Amniotic stem cell (primary cell): ENCODE results near the gene DLGAP4.

Experiments
- DNase-seq: peaks from one replicate; lab custom pipeline; 2025; lab: John Stamatoyannopoulos, UW

DLGAP4 gene

GRCh38 chr20:36411861-36412454 lies 105.8 kb downstream of the DLGAP4 start:
- no peak for DNase-seq

- no peak for DNase-seq
Observed at GRCh38 chr20:36415475-36416002, 109.4 kb downstream of the DLGAP4 start.

DNA sequence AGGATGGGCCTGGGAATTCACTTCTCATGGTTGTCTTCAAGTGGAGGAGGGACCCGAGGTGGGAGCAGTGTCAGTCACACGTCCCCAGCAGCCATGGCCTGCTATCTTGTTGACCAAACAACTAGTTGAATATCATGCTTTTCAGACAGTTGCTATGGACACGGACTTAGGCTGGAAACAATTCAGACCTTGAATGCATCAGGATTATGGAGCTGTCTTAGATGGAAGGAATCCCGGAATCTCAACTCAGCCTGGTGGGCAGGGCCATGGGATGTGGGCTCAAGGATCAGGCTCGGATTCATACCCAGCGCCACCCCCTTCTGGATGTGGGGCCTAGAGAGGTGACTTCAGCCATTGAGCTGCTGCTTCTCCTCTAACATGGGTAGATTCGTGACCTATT lies 112.6 kb downstream of the DLGAP4 start:
- no peak for DNase-seq

GRCh38 chr20:36421641-36422040 lies 115.5 kb downstream of the DLGAP4 start:
- DNase-seq: no peak

- DNase-seq: no peak
Observed at GRCh38 chr20:36424314-36424713, 118.2 kb downstream of the DLGAP4 start.

- DNase-seq: no peak
Observed at GRCh38 chr20:36425166-36425565, 119.0 kb downstream of the DLGAP4 start.

DNA sequence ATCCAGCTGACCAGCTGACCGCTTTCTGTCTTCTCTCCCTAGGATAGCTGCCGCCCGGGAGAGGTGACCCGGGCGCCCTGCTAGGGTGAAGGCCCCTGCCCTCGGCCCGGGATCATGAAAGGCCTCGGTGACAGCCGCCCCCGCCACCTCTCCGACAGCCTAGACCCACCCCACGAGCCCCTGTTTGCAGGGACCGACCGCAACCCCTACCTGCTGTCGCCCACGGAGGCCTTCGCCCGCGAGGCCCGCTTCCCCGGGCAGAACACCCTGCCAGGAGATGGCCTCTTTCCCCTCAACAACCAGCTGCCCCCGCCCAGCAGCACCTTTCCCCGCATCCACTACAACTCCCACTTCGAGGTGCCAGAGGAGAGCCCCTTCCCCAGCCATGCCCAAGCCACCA lies 125.5 kb downstream of the DLGAP4 start:
- no peak for DNase-seq

- DNase-seq: no peak
Observed at GRCh38 chr20:36432096-36432495, 126.0 kb downstream of the DLGAP4 start.

DNA sequence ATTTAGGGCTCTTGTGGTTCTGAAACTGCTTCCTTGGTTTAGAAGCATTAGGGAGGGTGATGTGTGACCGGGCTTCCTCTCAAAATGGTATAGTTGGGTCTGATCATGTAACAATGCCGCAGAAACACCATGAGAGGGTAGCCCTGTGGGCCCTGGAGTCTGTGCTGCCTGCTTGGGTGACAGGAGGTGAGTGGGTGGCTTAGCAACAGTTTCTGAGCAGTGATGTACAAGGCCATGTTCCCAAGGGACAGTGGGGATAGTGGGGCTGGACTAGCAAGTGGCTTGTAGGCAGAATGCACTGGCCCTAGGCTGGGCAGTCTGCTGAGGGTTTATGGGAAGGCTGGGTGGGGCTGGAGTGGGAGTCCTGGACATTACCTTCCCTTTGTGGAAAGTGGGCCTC lies 128.2 kb downstream of the DLGAP4 start:
- DNase-seq: no peak

- DNase-seq: no peak
Observed at GRCh38 chr20:36435124-36435523, 129.0 kb downstream of the DLGAP4 start.

- DNase-seq: no peak
Observed at GRCh38 chr20:36435592-36436541, 129.7 kb downstream of the DLGAP4 start.

- no peak for DNase-seq
Observed at GRCh38 chr20:36439040-36439730, 133.0 kb downstream of the DLGAP4 start.

GRCh38 chr20:36439731-36440072 lies 133.6 kb downstream of the DLGAP4 start:
- DNase-seq: no peak

- no peak for DNase-seq
Observed at GRCh38 chr20:36440370-36441026, 134.4 kb downstream of the DLGAP4 start.

GRCh38 chr20:36441027-36441414 lies 134.9 kb downstream of the DLGAP4 start:
- DNase-seq: no peak

- DNase-seq: no peak
Observed at GRCh38 chr20:36441416-36441815, 135.3 kb downstream of the DLGAP4 start.

GRCh38 chr20:36445847-36446246 lies 139.7 kb downstream of the DLGAP4 start:
- no peak for DNase-seq

DNA sequence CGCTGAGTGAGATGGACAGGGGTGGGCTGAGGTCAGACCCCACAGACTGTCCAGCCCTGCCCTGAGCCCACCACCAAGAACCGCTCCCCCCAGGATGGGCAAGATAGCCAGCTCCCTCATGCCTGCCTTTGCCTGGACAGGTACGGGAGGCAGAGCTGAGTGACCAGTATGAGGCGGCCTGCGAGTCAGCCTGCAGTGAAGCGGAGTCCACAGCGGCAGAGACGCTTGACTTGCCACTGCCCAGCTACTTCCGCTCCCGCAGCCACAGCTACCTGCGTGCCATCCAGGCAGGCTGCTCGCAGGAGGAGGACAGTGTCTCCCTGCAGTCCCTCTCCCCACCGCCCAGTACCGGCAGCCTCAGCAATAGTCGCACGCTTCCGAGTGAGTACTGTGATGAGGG lies 140.4 kb downstream of the DLGAP4 start:
- DNase-seq: no peak

DNA sequence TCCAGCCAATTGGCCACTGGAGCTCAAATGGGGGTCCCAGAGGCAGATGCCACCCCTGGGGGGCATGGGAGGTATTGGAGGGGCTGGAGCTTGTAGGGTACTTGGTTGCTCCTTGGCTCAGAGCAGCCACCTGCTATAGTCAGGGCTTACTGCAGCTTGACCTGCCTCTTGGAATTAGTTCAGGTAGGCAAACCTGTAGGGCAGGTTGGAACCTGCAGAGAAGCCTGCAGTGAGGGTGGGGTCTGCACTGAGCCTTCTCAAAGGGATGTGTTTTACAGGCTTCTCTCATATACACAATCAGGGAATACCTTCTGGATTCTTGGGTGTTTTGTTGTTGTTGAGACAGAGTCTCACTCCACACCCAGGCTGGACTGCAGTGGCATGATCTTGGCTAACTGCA lies 141.0 kb downstream of the DLGAP4 start:
- DNase-seq: no peak

DNA sequence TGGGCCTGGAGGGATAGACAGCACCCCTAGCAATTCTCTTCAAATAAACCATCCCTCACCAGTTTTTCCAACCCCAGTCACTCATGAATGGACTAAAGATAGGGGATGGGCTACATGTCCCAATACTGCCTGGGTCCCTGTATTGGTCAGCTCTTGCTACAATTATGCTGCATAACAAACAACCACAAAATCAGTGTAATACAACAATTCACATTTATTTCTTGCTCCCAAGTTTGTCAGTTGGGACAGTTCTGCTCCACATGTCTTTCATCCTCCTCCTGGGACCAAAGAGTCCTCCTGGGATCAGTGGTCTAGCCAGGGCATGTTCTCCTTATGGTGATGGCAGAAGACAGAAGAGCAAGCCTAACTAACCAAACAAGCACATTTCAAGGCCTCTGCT lies 143.5 kb downstream of the DLGAP4 start:
- no peak for DNase-seq

- DNase-seq: no peak
Observed at GRCh38 chr20:36454332-36454697, 148.2 kb downstream of the DLGAP4 start.

DNA sequence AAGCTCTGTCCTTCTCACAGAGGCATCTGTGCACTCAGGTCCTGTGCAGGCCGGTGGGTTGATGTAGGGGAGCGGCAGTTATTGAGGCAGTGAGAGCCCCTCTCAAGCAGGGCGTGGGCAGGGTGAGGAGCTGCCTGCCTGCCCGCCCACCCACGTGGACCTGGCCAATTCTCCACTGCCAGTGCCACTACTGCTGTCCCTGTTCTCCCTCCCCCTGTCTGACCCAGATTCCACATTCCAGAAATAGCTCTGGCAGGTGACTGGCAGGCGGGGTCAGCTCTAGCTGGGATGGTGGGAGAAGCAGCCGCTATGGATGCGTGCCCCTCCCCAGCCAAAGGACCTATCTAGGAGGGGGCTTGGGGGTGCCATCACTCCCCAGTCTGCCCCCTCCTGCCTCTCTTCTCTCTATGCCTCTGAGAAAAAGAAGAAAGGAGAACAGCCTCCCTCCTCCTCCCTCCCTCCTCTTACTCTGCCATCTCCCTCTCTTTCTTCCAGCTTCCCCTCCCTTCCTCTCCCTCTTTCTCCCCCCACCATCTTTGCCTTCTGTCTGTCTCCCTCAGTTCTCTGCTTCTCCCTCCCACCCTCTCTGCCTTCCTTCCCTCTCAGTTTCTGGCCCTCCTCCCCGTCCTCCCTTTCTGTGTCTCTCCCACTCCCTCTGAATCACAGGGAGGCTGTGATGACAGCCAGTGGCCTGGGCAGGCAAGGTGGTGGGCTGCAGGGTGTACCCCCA lies 148.7 kb downstream of the DLGAP4 start:
- DNase-seq: no peak
